ENCODE data around the gene CEP72. TPM values are rescaled to one million over a fixed set of nuclear protein-coding genes. Genes with fewer than 3 reads are reported as not detected.

CEP72 gene
- total RNA-seq, 4 donors from 2014 or later, result 3.3 to 6.6 (median 5.0) TPM

DNA sequence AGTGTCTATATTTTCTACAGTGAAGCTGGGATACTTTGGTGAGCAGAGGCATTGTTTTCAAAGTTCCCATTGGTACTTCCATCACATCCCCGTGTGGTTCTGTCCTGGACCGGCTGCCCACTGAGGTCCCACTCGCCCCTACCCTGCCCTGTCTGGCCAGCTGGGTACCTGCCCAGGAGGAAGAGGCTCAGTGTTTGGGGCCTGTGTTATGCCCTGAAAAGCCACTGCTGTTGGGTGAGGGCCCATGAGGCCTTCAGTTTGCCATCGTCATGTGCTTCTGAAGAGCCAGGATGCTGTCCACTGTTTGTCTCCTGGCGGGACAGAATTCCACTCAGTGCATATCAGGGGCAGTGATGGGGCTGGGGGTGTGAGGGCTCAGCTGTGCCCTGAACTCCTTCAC is 2.6 kb upstream of the CEP72 start:
- peaks cover 0 to 11% of the 10 kb centered on the region in 2 donors for H3K27me3 ChIP-seq
- 94 to 100% methylated on average over 5 of the region's 5 CpGs for WGBS, 2 donors
- H3K36me3 ChIP-seq, result no peaks in the 10 kb centered on the region
- TF ChIP-seq, protein P1, sequence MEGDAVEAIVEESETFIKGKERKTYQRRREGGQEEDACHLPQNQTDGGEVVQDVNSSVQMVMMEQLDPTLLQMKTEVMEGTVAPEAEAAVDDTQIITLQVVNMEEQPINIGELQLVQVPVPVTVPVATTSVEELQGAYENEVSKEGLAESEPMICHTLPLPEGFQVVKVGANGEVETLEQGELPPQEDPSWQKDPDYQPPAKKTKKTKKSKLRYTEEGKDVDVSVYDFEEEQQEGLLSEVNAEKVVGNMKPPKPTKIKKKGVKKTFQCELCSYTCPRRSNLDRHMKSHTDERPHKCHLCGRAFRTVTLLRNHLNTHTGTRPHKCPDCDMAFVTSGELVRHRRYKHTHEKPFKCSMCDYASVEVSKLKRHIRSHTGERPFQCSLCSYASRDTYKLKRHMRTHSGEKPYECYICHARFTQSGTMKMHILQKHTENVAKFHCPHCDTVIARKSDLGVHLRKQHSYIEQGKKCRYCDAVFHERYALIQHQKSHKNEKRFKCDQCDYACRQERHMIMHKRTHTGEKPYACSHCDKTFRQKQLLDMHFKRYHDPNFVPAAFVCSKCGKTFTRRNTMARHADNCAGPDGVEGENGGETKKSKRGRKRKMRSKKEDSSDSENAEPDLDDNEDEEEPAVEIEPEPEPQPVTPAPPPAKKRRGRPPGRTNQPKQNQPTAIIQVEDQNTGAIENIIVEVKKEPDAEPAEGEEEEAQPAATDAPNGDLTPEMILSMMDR (IDR thresholded peaks at IDR 0.05), result no peak
- TF ChIP-seq EP300 (IDR thresholded peaks at IDR 0.05), result no peak
- TF ChIP-seq POLR2A (IDR thresholded peaks at IDR 0.05), result no peak
- no peak overlapping the region for H3K4me3 ChIP-seq
- H3K9me3 ChIP-seq, result no peaks in the 10 kb centered on the region
- peaks cover 0 to 33% (median 11%) of the 10 kb centered on the region in 4 donors for H3K4me1 ChIP-seq
- no peak overlapping the region for H3K27ac ChIP-seq
- no peak for DNase-seq (ENCODE audit: low spot score in 2 of 2)

DNA sequence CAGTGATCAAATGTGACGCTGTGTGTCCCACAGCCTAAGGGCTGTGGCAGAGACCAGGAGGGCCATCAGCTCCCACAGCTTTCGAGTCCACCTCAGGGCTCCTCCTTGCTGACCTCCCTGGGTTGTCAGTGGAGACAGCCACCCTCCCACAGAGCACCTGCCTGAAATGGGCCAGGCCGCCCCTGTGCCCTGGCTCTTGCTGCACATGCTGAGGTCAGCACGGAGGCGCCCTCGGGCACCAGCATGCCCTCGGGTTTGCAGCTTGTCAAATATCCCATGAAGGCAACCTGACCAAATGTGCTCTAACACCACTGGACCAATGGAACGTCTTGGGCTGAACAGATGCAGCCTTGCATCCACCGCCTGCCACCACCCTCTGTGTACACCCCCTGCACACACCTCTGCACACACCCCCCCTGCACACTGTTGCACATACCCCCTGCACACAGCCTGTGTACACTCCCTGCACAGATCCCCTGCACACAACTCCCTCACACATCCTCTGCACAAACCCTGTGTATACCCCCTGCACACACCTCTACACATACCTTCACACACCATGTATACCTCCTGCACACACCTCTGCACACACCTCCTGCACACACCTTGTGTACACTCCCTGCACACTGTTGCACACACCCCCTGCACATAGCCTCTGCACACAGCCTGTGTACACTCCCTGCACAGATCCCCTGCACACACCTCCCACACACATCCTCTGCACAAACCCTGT is 2.0 kb upstream of the CEP72 start:
- 77 to 91% methylated on average over 8 to 9 of the region's 9 CpGs for WGBS, 2 donors

DNA sequence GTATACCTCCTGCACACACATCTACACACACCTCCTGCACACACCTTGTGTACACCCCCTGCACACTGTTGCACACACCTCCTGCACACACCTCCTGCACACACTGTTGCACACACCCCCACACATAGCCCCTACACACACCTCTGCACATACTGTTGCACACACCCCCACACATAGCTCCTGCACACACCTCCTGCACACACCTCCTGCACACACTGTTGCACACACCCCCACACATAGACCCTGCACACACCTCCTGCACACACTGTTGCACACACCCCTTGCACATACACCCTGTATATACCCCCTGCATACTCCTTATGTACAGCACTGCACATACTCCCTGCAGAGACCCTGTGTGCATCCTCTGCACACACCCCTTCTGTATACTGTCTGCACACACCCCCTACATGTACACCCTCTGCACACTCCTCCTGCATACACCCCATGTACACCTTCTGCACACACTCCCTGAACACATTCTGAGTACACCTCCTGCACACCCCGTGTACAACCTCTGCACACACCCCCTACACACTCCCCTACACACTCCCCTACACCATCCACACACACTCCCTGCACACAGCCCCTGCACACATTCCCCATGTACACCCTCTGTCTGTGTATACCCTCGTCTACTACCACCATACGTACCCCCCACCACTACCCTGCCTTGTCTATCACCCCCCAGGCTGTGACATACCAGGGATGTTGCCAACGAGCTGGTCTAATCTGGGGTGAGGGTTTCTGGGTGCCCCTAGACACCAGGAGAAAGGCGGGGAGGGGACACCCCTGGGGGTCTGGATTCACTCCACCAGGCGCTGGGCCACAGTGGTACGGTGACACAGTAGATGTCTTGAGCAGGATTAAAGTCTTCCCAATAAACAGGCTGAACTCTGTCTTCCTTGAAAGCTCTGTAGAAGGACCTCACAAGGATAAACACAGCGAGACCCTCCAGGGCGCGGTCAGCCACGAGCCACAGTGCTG is 1.1 kb upstream of the CEP72 start:
- Histone ChIP-seq H3K27me3 (peaks cover 0 to 11% of the 10 kb centered on the region in 2 donors), H3K4me1 (peaks cover 0 to 33% (median 11%) of the 10 kb centered on the region in 4 donors), H3K9me3 (no peaks in the 10 kb centered on the region), H3K36me3 (no peaks in the 10 kb centered on the region), H3K27ac (peak overlapping the region in 2 of 4 donors; percentile 22 to 87), H3K4me3 (peak overlapping the region; percentile 54 to 92 (median 55))
- no peak for DNase-seq (ENCODE audit: low spot score in 2 of 2)
- TF ChIP-seq, protein P1 (IDR thresholded peaks at IDR 0.05), result no peak
- TF ChIP-seq POLR2A (IDR thresholded peaks at IDR 0.05) (no peak), EP300 (IDR thresholded peaks at IDR 0.05) (no peak)
- WGBS, 2 donors, result 31 to 38% methylated on average over 11 of the region's 11 CpGs

More for the DNA sequence above, 2.0 kb upstream of the CEP72 start:
- peaks cover 0 to 11% of the 10 kb centered on the region in 2 donors for H3K27me3 ChIP-seq
- no peaks in the 10 kb centered on the region for H3K36me3 ChIP-seq
- H3K27ac ChIP-seq, result no peak overlapping the region
- peaks cover 0 to 33% (median 11%) of the 10 kb centered on the region in 4 donors for H3K4me1 ChIP-seq
- H3K4me3 ChIP-seq, result no peak overlapping the region
- no peaks in the 10 kb centered on the region for H3K9me3 ChIP-seq
- TF ChIP-seq POLR2A (IDR thresholded peaks at IDR 0.05) (no peak), EP300 (IDR thresholded peaks at IDR 0.05) (no peak)
- TF ChIP-seq, protein P1 (IDR thresholded peaks at IDR 0.05), result no peak
- no peak for DNase-seq (ENCODE audit: low spot score in 2 of 2)

DNA sequence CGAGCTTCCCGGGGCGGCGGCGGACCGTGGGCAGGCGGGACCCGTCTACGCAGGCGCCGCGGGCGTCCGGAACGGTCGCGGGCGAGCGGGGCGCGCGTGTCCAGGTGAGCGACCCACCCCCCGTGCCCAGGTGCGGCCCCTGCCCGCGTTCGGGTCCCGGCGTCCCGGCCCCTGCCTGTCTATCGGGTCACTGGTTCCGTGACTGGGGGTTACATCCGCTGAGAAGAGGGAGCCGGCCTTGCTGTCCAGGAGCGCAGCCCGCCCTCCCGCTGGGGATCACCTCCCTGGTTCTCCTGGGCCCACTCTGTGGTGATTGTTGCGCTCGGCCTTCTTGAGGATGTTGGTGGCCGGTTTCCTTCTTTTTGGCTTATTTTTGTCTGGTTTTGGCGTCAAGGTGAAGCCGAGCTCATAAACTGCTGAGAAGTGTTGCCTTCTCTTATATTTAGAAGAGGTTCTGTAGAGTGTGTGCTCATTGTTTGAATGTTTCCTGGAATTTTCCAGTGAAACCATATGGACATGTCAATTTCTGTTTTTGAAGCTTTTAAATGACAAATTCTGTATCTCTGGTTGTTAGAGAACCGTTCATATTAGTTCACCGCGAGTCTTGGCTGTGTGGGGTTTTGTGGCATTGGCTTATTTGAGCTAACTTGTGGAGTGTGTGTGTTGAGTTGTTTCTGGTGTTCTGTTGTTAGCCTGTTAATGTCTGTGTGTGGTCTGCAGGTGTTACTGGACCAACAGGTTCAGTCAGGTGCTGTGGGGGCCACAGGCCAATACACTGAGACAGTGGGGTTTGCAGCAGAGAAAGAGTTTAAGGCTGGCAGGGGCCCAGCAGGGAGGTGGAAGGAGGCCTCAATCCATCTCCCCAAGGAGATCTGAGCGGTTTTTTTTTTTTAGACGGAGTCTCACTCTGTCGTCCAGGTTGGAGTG is 621 bp downstream of the CEP72 start:
- H3K27me3 ChIP-seq, result peaks cover 0 to 8% of the 10 kb centered on the region in 2 donors
- H3K27ac ChIP-seq, result peak overlapping the region in 2 of 4 donors; percentile 22 to 87
- peak overlapping the region; percentile 54 to 92 (median 55) for H3K4me3 ChIP-seq
- H3K4me1 ChIP-seq, result peaks cover 0 to 25% (median 8%) of the 10 kb centered on the region in 4 donors
- no peak for DNase-seq (ENCODE audit: low spot score in 2 of 2)
- WGBS, 2 donors, result 37 to 51% methylated on average over 12 to 16 of the region's 49 CpGs
- no peaks in the 10 kb centered on the region for H3K9me3 ChIP-seq
- H3K36me3 ChIP-seq, result peaks cover 0 to 4% (median 0%) of the 10 kb centered on the region in 3 donors
- TF ChIP-seq EP300 (IDR thresholded peaks at IDR 0.05), result no peak
- TF ChIP-seq, protein P1 (IDR thresholded peaks at IDR 0.05), result no peak
- TF ChIP-seq POLR2A (IDR thresholded peaks at IDR 0.05), result no peak
